GM13977 (cell line): ENCODE data around the gene ATP1A4.
A peak's percentile ranks its signal among the peaks of the same experiment; 100 is the strongest.

ENCODE experiments used
- DNase-seq: peaks from one replicate; pipeline ENCODE4 v3.0.0; 2012; ENCODE audit warnings: low spot score
- in situ Hi-C: fragments of 300-500 bp; cut with MboI; formaldehyde crosslinking; loops from one replicate; pipeline ENCODE4 v1.12.0; 2022; ENCODE audit warnings: low sequenced_read_pairs, low pct_unique_long_range_greater_than_20kb, mixed read lengths, inconsistent platforms; ENCODE audit not compliant: unreplicated experiment
- TF ChIP-seq, protein P1 (sequence below): IDR thresholded peaks from 2 replicates; pipeline ENCODE4 v1.5.1; 2012; ENCODE audit warnings: mild to moderate bottlenecking, control low read depth; ENCODE audit not compliant: insufficient read depth; ENCODE audit errors: extremely low read depth, missing control alignments

The ATP1A4 gene

DNA sequence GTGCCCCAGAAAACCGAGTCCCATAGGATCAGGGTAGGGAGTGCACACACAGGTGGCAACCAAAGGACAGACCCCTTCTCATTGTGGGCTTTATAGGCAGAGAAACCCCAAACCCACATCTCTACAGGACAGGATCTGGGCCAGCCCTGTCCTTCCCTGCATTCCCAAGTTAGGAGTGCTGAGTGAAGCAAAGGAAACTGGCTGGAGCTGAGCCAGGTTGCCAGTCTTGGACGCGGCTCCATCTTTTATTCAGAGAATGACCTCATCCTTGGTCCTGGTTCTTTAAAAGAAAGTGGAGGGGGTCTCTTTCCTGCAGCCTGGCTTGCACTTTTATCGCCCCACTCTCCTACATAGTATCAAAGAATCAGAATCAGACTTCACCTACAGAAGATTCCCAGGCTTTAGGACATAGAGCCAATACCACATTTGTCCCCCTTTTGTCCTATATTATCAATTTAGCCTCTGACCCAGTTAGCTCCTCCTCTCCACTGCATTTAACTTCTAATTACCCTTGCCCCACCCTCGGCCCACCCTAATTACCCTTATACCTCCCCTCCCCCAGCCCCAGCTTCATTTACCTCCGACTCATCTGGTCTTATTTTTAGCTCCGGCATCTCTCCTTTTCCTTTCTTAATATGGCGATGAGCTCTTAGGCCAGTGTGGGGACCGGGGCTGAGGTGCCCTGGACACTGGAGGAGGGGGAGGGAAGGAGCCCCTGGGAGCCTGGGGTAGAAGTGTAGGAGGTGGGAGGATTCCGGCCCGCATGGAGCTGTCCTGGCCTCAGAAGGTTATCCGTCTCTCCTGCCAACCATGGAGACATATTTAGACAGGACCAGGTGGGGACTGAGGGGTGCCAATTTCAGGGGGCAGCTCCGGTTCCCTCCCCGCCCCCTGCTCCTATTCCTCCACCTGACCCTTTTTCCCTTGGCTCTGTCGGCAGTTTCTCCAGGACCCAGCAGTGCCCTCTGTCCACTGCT, 38.5 kb downstream of the ATP1A4 start, which contains the start of gene CASQ1:
CASQ1 (plus strand) TSS at position 927 of the 977 bp plus-strand sequence. CDS start 177 bp downstream, outside the sequence.
- in situ Hi-C loops = loop anchor here (10.0 kb wide), 1 partner anchor 105 kb away; no protein-coding TSS in a partner anchor
- TF ChIP-seq, protein P1, sequence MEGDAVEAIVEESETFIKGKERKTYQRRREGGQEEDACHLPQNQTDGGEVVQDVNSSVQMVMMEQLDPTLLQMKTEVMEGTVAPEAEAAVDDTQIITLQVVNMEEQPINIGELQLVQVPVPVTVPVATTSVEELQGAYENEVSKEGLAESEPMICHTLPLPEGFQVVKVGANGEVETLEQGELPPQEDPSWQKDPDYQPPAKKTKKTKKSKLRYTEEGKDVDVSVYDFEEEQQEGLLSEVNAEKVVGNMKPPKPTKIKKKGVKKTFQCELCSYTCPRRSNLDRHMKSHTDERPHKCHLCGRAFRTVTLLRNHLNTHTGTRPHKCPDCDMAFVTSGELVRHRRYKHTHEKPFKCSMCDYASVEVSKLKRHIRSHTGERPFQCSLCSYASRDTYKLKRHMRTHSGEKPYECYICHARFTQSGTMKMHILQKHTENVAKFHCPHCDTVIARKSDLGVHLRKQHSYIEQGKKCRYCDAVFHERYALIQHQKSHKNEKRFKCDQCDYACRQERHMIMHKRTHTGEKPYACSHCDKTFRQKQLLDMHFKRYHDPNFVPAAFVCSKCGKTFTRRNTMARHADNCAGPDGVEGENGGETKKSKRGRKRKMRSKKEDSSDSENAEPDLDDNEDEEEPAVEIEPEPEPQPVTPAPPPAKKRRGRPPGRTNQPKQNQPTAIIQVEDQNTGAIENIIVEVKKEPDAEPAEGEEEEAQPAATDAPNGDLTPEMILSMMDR = no peak
- DNase-seq = no peak

DNA sequence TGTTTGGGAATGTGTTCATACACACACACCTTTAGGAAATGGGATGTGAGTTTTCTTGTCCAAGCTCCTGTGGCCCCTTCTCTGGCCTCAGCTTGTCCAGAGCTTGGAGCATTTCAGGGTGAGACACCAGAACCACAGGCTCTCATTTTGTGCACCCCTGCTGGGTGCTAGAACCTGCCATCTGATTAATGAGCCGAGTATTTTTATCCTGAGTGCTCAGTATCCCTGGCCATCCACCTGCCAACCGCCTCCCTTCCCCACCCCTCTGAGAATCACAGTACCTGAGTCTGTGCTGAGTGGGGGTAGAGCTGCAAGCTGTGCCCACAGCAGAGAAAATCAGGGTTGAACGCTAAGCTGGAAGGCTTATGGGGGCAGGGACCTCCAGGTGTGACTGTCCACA, 40.4 kb downstream of the ATP1A4 start:
- TF ChIP-seq, protein P1 = no peak
- in situ Hi-C loops = loop anchor here (10.0 kb wide), 1 partner anchor 103 kb away; no protein-coding TSS in a partner anchor
- no peak for DNase-seq

DNA sequence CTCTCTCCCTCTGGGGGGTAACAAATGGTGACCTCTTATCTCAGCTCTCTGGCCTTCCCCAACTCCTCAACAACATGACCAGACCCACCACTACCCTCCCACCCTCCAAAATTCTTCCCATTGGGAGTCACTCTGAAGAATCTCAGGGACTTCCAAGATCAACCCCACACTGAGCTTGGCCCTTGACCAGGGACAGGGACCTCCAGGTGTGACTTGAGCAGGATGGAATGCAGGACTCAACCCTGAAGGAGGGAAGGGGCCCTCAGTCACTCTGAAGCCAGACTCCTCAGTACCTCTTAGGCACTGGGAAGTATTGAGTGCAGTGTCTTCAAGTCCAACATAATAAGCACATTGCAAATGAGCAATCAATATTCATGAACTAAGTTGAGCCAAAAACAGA, 40.8 kb downstream of the ATP1A4 start:
- DNase-seq = no peak
- TF ChIP-seq, protein P1 = no peak
- in situ Hi-C loops = loop anchor here (10.0 kb wide), 1 partner anchor 103 kb away; no protein-coding TSS in a partner anchor

DNA sequence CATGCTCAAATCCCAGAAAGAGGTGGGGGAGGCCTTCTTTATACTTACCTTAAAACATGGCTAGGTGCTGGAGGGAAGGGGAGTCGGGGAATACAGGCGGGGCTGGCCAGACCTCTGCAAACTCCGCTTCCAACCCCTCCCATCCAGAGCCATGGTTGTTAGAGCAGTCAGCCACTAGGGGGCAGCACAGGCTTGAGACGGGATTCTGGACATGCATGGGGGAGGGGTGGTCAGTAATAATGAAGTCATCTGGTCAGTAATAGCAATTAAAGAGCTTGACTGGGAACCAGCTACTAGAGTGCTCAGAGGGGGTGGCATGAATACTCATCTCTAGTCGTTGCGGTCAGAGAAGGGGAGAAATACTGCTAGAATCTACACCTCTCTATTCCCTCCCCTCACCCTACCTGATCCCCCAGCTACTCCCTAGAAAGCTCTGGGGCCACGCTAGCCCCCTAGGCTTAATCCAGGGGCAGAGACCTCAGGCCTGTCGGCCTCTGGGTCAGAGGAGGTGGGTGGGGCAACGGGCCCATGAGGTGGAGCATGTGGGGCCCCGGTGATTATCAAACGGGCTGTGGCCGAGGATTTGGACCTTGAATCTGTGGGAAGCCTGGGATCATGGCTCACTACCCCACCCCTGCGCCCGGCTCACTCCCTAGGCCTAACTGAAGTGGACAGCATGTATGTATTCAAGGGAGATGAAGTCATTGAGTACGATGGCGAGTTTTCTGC, 41.9 kb downstream of the ATP1A4 start:
- in situ Hi-C loops = loop anchor here (10.0 kb wide), 1 partner anchor 102 kb away; no protein-coding TSS in a partner anchor
- TF ChIP-seq, protein P1 = peak; percentile 94
- peak; percentile 74 for DNase-seq

DNA sequence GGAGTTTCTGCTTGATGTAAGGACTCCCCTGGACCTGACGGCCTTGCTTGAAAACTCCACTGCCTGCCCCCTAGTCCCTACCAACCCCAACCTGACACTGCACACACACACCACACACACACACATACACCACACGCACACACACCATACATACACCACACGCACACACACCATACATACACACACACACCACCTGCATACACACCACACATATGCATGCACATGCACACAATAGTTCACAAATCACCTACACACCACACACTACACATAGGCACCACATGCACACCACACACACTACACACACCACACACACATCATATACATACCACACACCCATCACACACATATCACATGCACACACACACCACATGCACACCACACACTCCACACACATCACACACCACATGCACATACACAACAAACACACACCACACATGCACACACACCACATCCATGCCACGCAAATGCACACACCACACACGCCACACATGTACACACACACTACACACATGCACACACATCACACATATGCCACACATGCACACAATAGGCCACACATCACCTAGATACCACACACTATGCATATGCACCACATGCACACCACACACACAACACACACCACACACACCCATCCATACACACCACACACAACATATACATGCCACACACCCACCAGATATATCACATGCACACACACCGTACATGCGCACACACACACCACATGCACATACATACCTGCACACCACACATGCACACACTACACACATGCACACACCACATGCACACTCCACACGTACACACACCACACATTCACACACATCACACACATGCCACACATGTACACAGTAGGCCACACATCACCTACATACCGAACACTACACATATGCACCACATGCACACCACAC, 42.7 kb downstream of the ATP1A4 start:
- in situ Hi-C loops = loop anchor here (10.0 kb wide), 1 partner anchor 101 kb away; no protein-coding TSS in a partner anchor
- TF ChIP-seq, protein P1 = no peak
- DNase-seq = no peak
